ENCODE measurements around the gene LYVE1.

LYVE1 gene

GRCh38 chr11:10575346-10576034 is 7.0 kb upstream of the LYVE1 start:
- in situ Hi-C loops (cut with HindIII; ENCODE audit: low sequenced_read_pairs) = no loop called here
- no peak overlapping the region for H3K4me3 ChIP-seq (ENCODE audit: low read depth, low read length)
- no peak for DNase-seq (ENCODE audit: low read depth)
- no peak for TF ChIP-seq CTCF (IDR thresholded peaks at IDR 0.05; ENCODE audit: low read depth, low read length, missing control alignments)

GRCh38 chr11:10573556-10573955 is 5.1 kb upstream of the LYVE1 start:
- DNase-seq (ENCODE audit: low read depth) = no peak
- in situ Hi-C loops (cut with HindIII; ENCODE audit: low sequenced_read_pairs) = no loop called here
- TF ChIP-seq CTCF (IDR thresholded peaks at IDR 0.05; ENCODE audit: low read depth, low read length, missing control alignments) = no peak
- no peak overlapping the region for H3K4me3 ChIP-seq (ENCODE audit: low read depth, low read length)

DNA sequence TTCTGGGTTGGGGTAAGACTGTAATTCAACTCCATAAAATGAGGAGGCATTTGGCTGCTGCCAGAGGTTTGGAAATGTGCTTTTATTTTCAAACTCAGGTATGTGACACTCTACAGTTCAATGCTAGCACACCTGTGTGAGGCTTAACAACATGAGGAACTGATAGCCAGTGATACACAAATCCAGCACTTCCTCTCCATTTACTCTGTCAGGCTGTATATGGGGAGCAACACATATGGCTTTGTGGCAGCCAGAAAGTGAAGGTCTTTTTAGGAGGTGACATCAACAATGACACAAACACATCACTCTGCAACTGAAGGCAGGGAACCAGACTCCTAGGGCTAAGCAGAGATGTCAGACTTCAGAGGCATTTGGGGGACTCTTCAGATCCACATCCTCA is 4.6 kb upstream of the LYVE1 start:
- DNase-seq (ENCODE audit: low read depth) = no peak
- H3K4me3 ChIP-seq (ENCODE audit: low read depth, low read length) = no peak overlapping the region
- in situ Hi-C loops (cut with HindIII; ENCODE audit: low sequenced_read_pairs) = no loop called here
- no peak for TF ChIP-seq CTCF (IDR thresholded peaks at IDR 0.05; ENCODE audit: low read depth, low read length, missing control alignments)

DNA sequence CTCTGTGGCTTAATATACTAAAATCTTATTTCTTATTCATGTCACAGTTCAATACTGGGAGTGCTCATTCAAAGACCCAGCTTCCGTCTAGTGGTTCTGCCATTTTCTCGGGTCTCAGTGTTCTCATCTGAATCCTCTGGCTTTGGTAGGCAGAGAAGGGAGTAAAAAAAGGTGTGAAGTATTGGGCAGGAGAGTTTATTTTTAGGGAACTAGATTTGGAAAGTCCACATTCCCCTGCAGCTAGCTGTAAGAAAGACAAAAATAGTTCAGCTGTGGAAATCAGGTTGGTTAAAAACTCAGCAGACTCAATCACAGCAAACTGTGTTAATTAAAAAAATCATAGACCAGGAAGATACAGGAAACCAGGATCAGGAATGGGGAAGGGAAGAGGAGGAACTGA is 4.1 kb upstream of the LYVE1 start:
- no peak for DNase-seq (ENCODE audit: low read depth)
- in situ Hi-C loops (cut with HindIII; ENCODE audit: low sequenced_read_pairs) = no loop called here
- TF ChIP-seq CTCF (IDR thresholded peaks at IDR 0.05; ENCODE audit: low read depth, low read length, missing control alignments) = no peak
- H3K4me3 ChIP-seq (ENCODE audit: low read depth, low read length) = no peak overlapping the region

DNA sequence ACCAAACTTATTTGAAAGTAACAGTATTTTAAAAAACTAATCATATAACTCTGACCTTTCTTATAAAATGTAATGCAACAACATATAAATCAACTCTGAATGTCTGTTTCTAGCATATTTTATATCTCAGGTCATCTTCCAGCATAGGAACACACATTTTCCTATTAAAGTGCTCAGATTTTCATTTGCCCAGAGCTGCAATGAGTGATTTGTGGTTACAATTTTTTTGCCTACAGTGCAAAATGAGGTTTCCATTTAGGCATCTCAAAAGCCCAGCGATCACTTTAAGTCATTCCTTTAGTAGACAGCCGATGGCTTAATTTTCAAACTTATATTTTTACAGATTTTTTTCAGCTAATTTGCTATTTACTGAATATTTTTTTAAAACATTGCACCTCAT is 1.0 kb downstream of the LYVE1 start:
- no peak for DNase-seq (ENCODE audit: low read depth)
- no peak overlapping the region for H3K4me3 ChIP-seq (ENCODE audit: low read depth, low read length)
- no peak for TF ChIP-seq CTCF (IDR thresholded peaks at IDR 0.05; ENCODE audit: low read depth, low read length, missing control alignments)
- in situ Hi-C loops (cut with HindIII; ENCODE audit: low sequenced_read_pairs) = no loop called here

- in situ Hi-C loops (cut with HindIII; ENCODE audit: low sequenced_read_pairs) = no loop called here
- DNase-seq (ENCODE audit: low read depth) = no peak
- TF ChIP-seq CTCF (IDR thresholded peaks at IDR 0.05; ENCODE audit: low read depth, low read length, missing control alignments) = no peak
- H3K4me3 ChIP-seq (ENCODE audit: low read depth, low read length) = no peak overlapping the region
These were observed 2.1 kb downstream of the LYVE1 start for GRCh38 chr11:10566257-10566957.
